OCI-LY7 (cell line): ENCODE data around the gene BACH2. TPM values are rescaled to one million over a fixed set of nuclear protein-coding genes. Genes with fewer than 3 reads are reported as not detected.

ENCODE experiments used
- BruUV-seq: library from RNA; stranded (reverse); fragments of 400-500 nt; replicated peaks from 2 replicates; lab custom pipeline; 2021; lab: Mats Ljungman, UMichigan
- CTCF ChIA-PET: fragments of 300-600 bp; sonication (Branson Sonifier 250); formaldehyde crosslinking; loops from one replicate; lab custom pipeline; 2022; ENCODE audit warnings: antibody characterized with exemption; ENCODE audit not compliant: unreplicated experiment; lab: Charles Lee
- POLR2A ChIA-PET: fragments of 300-600 bp; sonication (Branson Sonifier 250); formaldehyde crosslinking; loops from one replicate; lab custom pipeline; 2022; ENCODE audit warnings: antibody characterized with exemption; lab: Charles Lee
- DNase-seq: peaks from one replicate; pipeline ENCODE4 v3.0.0-alpha.2; 2015; ENCODE audit warnings: low spot score
- H2AFZ ChIP-seq: fragments of 200-600 bp; sonication (generic), shearing (Covaris generic); 2 replicates; pipeline ENCODE4 v1.6.1; 2014; ENCODE audit warnings: mild to moderate bottlenecking, antibody characterized with exemption, low read length, moderate library complexity
- H3K27ac ChIP-seq: fragments of 200-600 bp; sonication (generic); 2 replicates; pipeline ENCODE4 v1.5.1; 2014; ENCODE audit warnings: mixed run types, low read depth, mild to moderate bottlenecking, moderate library complexity, low read length, inconsistent platforms; ENCODE audit not compliant: poor library complexity, severe bottlenecking
- H3K36me3 ChIP-seq: fragments of 200-600 bp; sonication (generic); 2 replicates; pipeline ENCODE4 v1.6.1; 2014; ENCODE audit warnings: mild to moderate bottlenecking, antibody characterized with exemption, low read length, moderate library complexity, mixed read lengths; ENCODE audit not compliant: insufficient read depth
- H3K4me1 ChIP-seq: fragments of 200-600 bp; sonication (generic); 2 replicates; pipeline ENCODE4 v1.5.1; 2014; ENCODE audit warnings: mild to moderate bottlenecking, low read length; ENCODE audit not compliant: insufficient read depth, poor library complexity, severe bottlenecking
- H3K4me2 ChIP-seq: fragments of 200-600 bp; sonication (generic); 2 replicates; pipeline ENCODE4 v1.6.1; 2014; ENCODE audit warnings: mild to moderate bottlenecking, low read length
- H3K4me3 ChIP-seq: fragments of 200-600 bp; sonication (generic); 2 replicates; pipeline ENCODE4 v1.5.1; 2014; ENCODE audit warnings: mild to moderate bottlenecking, low read depth, low read length; ENCODE audit not compliant: poor library complexity, severe bottlenecking
- H3K79me2 ChIP-seq: fragments of 200-600 bp; sonication (generic); 2 replicates; pipeline ENCODE4 v1.6.1; 2016; ENCODE audit warnings: low read depth, mild to moderate bottlenecking, low read length, moderate library complexity, mixed read lengths; ENCODE audit not compliant: insufficient read depth
- H3K9me2 ChIP-seq: fragments of 200-600 bp; sonication (generic); 2 replicates; pipeline ENCODE4 v1.6.1; 2016; ENCODE audit warnings: mild to moderate bottlenecking, low read length, mixed read lengths; ENCODE audit not compliant: insufficient read depth
- H3K9me3 ChIP-seq: fragments of 200-600 bp; sonication (generic); 2 replicates; pipeline ENCODE4 v1.6.1; 2014; ENCODE audit warnings: mild to moderate bottlenecking, mixed run types, low read length, mixed read lengths
- H4K20me1 ChIP-seq: fragments of 200-600 bp; sonication (generic); 2 replicates; pipeline ENCODE4 v1.6.1; 2014; ENCODE audit warnings: mild to moderate bottlenecking, antibody characterized with exemption, low read length, moderate library complexity, mixed read lengths; ENCODE audit not compliant: insufficient read depth
- CTCF ChIP-seq: fragments of 200-600 bp; sonication (generic); conservative IDR thresholded peaks from 2 replicates; pipeline ENCODE4 v1.5.1; 2014; ENCODE audit warnings: mild to moderate bottlenecking, antibody characterized with exemption, low read length, moderate library complexity, mixed read lengths
- EZH2phosphoT487 ChIP-seq: fragments of 200-600 bp; sonication (generic); IDR thresholded peaks from 2 replicates; pipeline ENCODE4 v1.6.1; 2018; ENCODE audit warnings: low read depth, borderline replicate concordance, mild to moderate bottlenecking, mixed run types, antibody characterized with exemption, low read length, moderate library complexity, mixed read lengths
- intact Hi-C: fragments of 100-400 bp; cut with micrococcal nuclease; formaldehyde crosslinking; loops from one replicate; pipeline ENCODE4 v1.10.0; 2022; ENCODE audit not compliant: unreplicated experiment
- total RNA-seq, 2 experiments: library from RNA; depleted of rRNA in 1 of 2; stranded (reverse); fragments of >200 nt in 1 of 2; shearing (Covaris generic) in 1 of 2; gene quantifications; 2 replicates each; pipeline ENCODE4 v1.2.3, GENCODE V29; 2014 to 2022

BACH2 gene
- total RNA-seq, 2 experiments from 2014 or later = 92.0 to 163 TPM

- no peak for DNase-seq
- TF ChIP-seq EZH2phosphoT487 (no peak), CTCF (no peak)
- H3K79me2 ChIP-seq = peaks cover 10% of the 10 kb centered on the region; the same call in 1 of the 2 replicates
- H3K27ac ChIP-seq = no peak overlapping the region
- H3K4me2 ChIP-seq = no peak overlapping the region
- BruUV-seq = no TSS peak
- H3K9me3 ChIP-seq = no peaks in the 10 kb centered on the region
- H3K4me3 ChIP-seq = no peak overlapping the region
- ChIA-PET POLR2A (interaction anchor here (0.7 kb wide), 1 partner anchor 1789 kb away, joined by 3 read pairs; no protein-coding TSS in a partner anchor), CTCF (no interaction called here)
- no peaks in the 10 kb centered on the region for H3K9me2 ChIP-seq
- intact Hi-C loops = no loop called here
- peaks cover 81% of the 10 kb centered on the region for H3K36me3 ChIP-seq
- H4K20me1 ChIP-seq = 0 out of 2 replicates have a peak, but pooled peaks cover under 1% of the 10 kb centered on the region
- no peak overlapping the region for H2AFZ ChIP-seq
- H3K4me1 ChIP-seq = peaks cover 7% of the 10 kb centered on the region
Measured at GRCh38 chr6:90068703-90069523, 227.7 kb downstream of the BACH2 start.

GRCh38 chr6:90068264-90068663 is 228.4 kb downstream of the BACH2 start:
- peaks cover 86% of the 10 kb centered on the region for H3K36me3 ChIP-seq
- no peaks in the 10 kb centered on the region for H3K9me2 ChIP-seq
- TF ChIP-seq CTCF (no peak), EZH2phosphoT487 (no peak)
- BruUV-seq = no TSS peak
- H3K9me3 ChIP-seq = no peaks in the 10 kb centered on the region
- ChIA-PET CTCF (no interaction called here), POLR2A (interaction anchor here (0.6 to 1.3 kb wide), 3 partner anchors 18 to 1789 kb away, joined by 3 to 4 read pairs (median 3); no protein-coding TSS in a partner anchor)
- no peaks in the 10 kb centered on the region for H4K20me1 ChIP-seq
- peaks cover 3% of the 10 kb centered on the region for H3K4me1 ChIP-seq
- peaks cover 4% of the 10 kb centered on the region; the same call in 1 of the 2 replicates for H3K79me2 ChIP-seq
- H2AFZ ChIP-seq = no peak overlapping the region
- DNase-seq = no peak
- no peak overlapping the region for H3K27ac ChIP-seq
- intact Hi-C loops = no loop called here
- H3K4me3 ChIP-seq = no peak overlapping the region
- H3K4me2 ChIP-seq = no peak overlapping the region

GRCh38 chr6:90066697-90067096 is 229.9 kb downstream of the BACH2 start:
- no TSS peak for BruUV-seq
- TF ChIP-seq CTCF = no peak
- no peak for TF ChIP-seq EZH2phosphoT487
- intact Hi-C loops = no loop called here
- Histone ChIP-seq H3K27ac (no peak overlapping the region), H4K20me1 (no peaks in the 10 kb centered on the region), H3K79me2 (peaks cover 10% of the 10 kb centered on the region; the same call in 1 of the 2 replicates), H3K9me3 (no peaks in the 10 kb centered on the region), H3K9me2 (no peaks in the 10 kb centered on the region), H3K4me1 (no peaks in the 10 kb centered on the region), H2AFZ (no peak overlapping the region), H3K4me3 (no peak overlapping the region), H3K4me2 (no peak overlapping the region), H3K36me3 (peaks cover 89% of the 10 kb centered on the region)
- ChIA-PET POLR2A (interaction anchor here (1.3 kb wide), 1 partner anchor 16 kb away, joined by 6 read pairs; no protein-coding TSS in a partner anchor), CTCF (no interaction called here)
- DNase-seq = no peak
